ENCODE data around the gene ROM1.
A peak's percentile ranks its signal among the peaks of the same experiment; 100 is the strongest.

ROM1 gene

DNA sequence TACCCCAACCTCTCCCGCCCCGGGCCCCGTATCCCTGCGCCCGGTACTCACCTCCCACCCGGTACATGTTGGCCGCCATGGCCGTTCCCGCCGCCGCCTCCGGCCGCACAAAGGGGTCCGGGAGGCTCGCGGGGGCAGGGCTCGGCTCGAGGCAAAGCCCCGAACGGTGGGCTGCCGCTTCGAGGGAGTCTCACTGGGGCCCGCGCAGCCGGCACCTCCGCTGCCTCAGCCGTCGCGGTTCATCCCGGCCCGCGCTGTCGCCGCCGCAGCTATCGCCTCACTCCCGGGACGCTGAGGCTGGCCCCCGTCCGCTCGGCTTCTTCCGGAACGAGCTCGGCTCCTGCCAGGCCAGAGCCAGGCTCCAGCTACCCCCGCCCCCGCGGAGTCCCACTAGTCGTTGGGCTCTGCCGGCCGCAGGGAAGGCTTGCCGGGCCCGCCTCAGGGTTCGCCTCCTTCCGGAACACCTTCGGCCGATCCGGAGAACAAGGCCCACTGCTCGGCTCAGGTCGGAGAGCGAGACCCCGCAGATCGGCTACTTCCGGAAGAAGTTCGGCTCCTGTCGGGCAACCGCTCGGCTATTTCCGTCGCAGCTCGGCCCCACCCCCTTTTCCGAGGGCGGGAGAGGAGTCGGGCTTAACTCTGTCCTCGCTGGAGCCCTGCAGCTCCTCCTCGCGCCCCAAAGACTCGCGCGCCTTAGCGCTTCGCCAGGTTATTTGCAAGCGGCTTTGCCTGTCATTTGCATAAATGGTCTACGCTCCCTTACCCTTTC, 11.5 kb upstream of the ROM1 start, which contains the start of gene MTA2:
TSS of gene MTA2 (minus strand) at position 494 of the 769 bp plus-strand sequence. CDS start at position 79, 415 bp downstream.
- peak within 1 kb of the TSS; percentile 96 for H3K4me3 Mint-ChIP-seq
- peak; percentile 99 for DNase-seq
- H3K27ac Mint-ChIP-seq, result peak within 1 kb of the TSS; percentile 93
- peaks cover 27% of the 10 kb centered on the region for H3K27me3 Mint-ChIP-seq (ENCODE audit: low read depth, poor library complexity)
- no peak for TF ChIP-seq CTCF (IDR thresholded peaks at IDR 0.05)
- peaks cover 79% of the 10 kb centered on the region for H3K4me1 Mint-ChIP-seq
- peaks cover 50% of the 10 kb centered on the region for H3K36me3 Mint-ChIP-seq (ENCODE audit: low read depth)
- H3K9me3 Mint-ChIP-seq, result no peaks in the 10 kb centered on the region

DNA sequence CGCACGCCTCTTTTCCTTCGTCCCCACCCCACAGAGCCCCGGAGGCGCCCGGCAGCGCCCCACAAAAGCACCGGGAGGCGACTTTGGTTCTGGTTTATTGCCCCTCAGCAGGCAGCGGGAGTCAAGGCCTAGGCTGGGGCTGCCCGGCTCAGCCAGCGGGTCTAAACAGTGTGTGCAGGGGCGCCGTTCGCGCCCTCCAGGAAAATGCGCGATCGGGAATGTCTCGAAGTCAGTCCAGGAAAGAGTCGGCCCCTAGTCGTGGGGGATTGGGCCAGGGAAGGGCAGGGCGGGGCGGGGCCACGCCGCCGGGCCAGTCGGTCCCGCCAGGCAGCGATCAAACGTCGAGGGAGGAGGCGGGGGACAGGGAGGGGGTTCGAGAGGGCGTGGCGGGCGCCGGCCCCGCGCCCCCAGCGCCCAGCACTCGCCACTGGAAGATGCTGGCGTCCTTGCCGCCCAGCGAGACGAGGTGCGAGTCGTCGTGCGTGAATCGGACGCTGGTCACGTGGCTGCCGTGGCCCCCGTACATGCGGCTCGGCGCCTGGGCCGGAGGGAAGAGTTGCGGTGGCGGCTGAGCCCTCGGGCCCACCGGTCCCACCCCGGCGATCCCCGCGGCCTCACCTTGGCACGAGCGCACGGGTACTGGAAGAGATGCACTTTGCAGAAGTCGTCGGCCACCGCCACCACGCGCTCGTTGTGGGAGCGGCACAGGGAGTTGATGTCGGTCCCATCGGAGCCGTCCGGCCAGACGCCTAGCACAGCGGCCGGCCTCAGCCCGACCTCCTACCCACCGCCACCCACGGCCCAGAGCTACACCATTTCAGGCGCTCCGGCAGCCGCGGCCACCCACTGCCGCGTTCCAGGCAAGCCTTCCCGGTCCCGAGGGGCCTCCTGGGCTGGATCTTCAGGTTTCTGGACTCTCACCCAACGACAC, 10.7 kb upstream of the ROM1 start:
- peaks cover 41% of the 10 kb centered on the region for H3K36me3 Mint-ChIP-seq (ENCODE audit: low read depth)
- DNase-seq, result peak; percentile 53
- peaks cover 81% of the 10 kb centered on the region for H3K4me1 Mint-ChIP-seq
- peaks cover 27% of the 10 kb centered on the region for H3K27me3 Mint-ChIP-seq (ENCODE audit: low read depth, poor library complexity)
- peak overlapping the region; percentile 96 for H3K4me3 Mint-ChIP-seq
- no peaks in the 10 kb centered on the region for H3K9me3 Mint-ChIP-seq
- no peak for TF ChIP-seq CTCF (IDR thresholded peaks at IDR 0.05)
- H3K27ac Mint-ChIP-seq, result peak overlapping the region; percentile 93

DNA sequence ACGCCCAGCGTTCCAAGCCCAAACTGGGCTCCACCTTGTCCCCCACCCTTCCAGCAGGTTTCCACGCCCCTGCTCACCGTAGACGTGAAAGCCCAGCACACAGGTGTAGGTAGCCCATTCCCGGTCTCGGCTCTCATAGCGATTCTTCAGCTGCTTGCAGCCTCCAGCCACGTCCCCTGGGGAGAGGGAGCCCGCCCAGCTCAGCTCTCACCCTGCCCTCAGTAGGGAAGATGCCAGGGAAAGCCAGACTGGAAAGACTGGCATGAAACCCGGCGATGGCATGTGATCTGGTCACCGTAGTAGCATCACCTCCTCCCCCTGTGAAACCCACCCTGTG, 10.0 kb upstream of the ROM1 start:
- DNase-seq, result no peak
- Mint-ChIP-seq H3K27me3 (ENCODE audit: low read depth, poor library complexity) (peaks cover 28% of the 10 kb centered on the region), H3K4me3 (peak overlapping the region; percentile 70), H3K27ac (no peak overlapping the region), H3K4me1 (peaks cover 81% of the 10 kb centered on the region), H3K9me3 (no peaks in the 10 kb centered on the region), H3K36me3 (ENCODE audit: low read depth) (peaks cover 41% of the 10 kb centered on the region)
- no peak for TF ChIP-seq CTCF (IDR thresholded peaks at IDR 0.05)

- Mint-ChIP-seq H3K36me3 (ENCODE audit: low read depth) (peaks cover 36% of the 10 kb centered on the region), H3K9me3 (no peaks in the 10 kb centered on the region), H3K27ac (no peak overlapping the region), H3K4me3 (peak overlapping the region; percentile 70), H3K4me1 (peaks cover 80% of the 10 kb centered on the region), H3K27me3 (ENCODE audit: low read depth, poor library complexity) (peaks cover 26% of the 10 kb centered on the region)
- no peak for TF ChIP-seq CTCF (IDR thresholded peaks at IDR 0.05)
- DNase-seq, result no peak
These were observed 9.2 kb upstream of the ROM1 start for GRCh38 chr11:62603776-62604299.

- peak overlapping the region; percentile 23 for H3K4me3 Mint-ChIP-seq
- H3K27ac Mint-ChIP-seq, result peak overlapping the region; percentile 68
- peaks cover 26% of the 10 kb centered on the region for H3K27me3 Mint-ChIP-seq (ENCODE audit: low read depth, poor library complexity)
- DNase-seq, result peak; percentile 52
- no peaks in the 10 kb centered on the region for H3K9me3 Mint-ChIP-seq
- H3K4me1 Mint-ChIP-seq, result peaks cover 80% of the 10 kb centered on the region
- no peak for TF ChIP-seq CTCF (IDR thresholded peaks at IDR 0.05)
- H3K36me3 Mint-ChIP-seq (ENCODE audit: low read depth), result peaks cover 28% of the 10 kb centered on the region
These were observed 8.5 kb upstream of the ROM1 start for GRCh38 chr11:62604460-62605120.

Measured in nephron progenitor cell (in vitro differentiated cells).